Medulla oblongata (tissue), 1 donor: ENCODE measurements around the gene MEGF8.

Experiments
- DNase-seq: peaks from one replicate; pipeline ENCODE4 v3.0.0-alpha.2; 2015; ENCODE audit errors: extremely low spot score

The MEGF8 gene, protein sequence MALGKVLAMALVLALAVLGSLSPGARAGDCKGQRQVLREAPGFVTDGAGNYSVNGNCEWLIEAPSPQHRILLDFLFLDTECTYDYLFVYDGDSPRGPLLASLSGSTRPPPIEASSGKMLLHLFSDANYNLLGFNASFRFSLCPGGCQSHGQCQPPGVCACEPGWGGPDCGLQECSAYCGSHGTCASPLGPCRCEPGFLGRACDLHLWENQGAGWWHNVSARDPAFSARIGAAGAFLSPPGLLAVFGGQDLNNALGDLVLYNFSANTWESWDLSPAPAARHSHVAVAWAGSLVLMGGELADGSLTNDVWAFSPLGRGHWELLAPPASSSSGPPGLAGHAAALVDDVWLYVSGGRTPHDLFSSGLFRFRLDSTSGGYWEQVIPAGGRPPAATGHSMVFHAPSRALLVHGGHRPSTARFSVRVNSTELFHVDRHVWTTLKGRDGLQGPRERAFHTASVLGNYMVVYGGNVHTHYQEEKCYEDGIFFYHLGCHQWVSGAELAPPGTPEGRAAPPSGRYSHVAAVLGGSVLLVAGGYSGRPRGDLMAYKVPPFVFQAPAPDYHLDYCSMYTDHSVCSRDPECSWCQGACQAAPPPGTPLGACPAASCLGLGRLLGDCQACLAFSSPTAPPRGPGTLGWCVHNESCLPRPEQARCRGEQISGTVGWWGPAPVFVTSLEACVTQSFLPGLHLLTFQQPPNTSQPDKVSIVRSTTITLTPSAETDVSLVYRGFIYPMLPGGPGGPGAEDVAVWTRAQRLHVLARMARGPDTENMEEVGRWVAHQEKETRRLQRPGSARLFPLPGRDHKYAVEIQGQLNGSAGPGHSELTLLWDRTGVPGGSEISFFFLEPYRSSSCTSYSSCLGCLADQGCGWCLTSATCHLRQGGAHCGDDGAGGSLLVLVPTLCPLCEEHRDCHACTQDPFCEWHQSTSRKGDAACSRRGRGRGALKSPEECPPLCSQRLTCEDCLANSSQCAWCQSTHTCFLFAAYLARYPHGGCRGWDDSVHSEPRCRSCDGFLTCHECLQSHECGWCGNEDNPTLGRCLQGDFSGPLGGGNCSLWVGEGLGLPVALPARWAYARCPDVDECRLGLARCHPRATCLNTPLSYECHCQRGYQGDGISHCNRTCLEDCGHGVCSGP (N-terminal part only)

GRCh38 chr19:42325308-42325895 lies at the start of gene MEGF8:
Gene MEGF8, plus strand, starts transcription at chr19:42325635. Its CDS starts 609 bp downstream, at chr19:42326244.
- peak; percentile 99 for DNase-seq

DNA sequence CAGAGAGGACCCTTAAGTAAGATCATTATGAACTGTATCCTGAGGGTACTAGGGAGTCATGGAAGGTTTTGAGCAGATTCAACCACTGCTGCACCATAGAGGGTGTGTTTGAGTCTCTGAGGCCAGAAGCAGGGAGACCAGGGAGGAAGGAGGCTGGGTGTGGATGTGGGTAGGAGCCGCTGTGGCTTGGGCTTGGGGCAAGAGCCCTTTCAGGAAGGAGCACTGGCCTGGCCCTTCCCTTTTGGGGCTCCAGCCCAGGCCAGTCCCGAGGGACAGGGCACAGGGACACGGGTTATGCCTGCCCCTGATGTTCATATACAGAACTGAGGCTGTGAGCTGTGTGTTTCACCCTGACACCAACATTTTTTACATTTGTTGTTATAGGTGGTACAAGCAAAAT lies 49.2 kb upstream of the MEGF8 start:
- DNase-seq = no peak

DNA sequence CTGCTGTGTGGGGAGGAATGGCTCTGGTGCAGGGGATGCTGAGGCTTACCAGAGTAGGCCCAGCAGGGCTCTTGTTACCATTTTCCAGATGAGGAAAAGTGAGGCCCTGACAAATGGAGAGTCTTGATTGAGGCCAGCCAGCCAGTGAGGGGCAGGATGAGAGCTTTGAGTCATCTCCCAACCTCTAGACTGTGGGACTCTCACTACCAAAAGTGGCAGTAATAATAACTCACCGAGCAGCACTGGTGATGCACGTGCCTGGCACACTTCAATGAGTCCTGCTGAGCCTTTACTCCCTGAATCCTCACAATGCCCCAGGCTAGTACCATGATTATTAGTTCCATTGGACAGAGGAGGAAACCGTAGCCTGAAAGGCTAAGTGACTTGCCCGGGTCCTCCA lies 48.6 kb upstream of the MEGF8 start:
- no peak for DNase-seq

- DNase-seq = no peak
Observed at GRCh38 chr19:42277821-42278451, 47.5 kb upstream of the MEGF8 start.

DNA sequence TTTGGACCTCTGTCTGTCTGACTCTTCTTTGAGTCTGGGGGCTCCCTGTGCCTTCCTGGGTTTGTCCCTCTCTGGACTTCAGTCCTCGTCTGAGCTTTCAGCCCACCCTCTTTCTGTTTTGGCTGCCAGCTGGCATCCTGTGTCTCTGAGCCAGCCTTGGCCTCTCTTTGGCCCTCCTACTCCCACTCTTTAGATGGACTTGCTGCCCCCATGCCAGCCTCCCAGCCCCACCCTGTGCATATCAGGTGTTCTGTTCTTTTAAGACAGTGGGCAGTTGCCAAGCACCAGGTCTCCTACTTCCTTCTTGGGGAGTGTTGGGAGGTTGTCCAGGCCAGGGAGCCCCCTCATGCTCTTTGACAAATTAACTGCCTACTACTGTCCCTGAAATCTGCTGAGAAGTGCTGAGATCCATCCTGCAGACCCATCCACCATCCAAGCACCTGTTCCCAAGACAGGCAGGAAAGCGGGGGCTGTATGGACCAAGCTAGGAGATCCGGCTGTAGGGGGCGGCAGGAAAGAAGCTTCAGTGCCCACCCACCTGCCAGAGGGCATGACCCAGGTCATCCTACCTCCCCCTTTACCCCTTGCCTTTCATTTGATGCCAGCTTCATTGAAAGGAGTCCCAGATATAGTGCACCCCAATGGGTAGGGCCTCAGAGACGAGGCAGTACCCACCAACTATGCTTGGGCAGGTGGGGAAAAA lies 46.8 kb upstream of the MEGF8 start:
- DNase-seq = no peak

DNA sequence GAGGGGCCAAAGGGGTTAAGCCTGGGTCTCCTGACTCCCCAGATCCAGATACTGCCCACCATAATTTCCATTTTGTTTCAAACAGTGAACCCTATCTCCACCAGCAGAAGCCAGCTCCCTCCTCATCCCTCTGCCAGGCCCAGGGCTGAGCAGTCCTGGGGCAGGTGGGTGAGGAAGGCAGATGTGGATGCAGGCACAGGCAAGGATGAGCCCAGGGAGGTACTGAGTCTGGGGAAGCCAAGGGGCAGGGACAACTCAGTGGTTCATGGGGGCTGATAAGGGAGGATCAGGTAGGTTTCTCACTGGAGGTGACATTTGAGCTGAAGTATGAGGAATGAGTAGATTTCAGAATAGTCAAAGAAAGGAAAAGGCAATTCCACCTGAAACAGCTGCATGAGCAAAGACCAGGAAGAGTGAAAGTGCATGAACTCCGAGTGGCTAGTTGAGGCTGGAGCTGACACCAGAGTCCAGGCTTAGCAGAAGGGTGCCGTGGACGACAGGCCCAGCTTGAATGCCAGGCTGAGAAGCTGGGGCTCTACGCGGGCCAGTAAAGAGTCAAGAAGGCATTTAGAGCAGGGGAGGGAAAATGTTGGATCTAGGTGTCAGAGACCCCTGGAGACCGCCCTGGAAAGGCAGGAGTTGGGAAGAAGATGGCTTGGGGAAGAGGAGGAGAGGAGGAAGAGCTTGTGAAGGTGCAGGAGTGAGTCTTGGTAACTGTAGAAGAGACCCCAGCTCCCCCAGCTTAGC lies 46.1 kb upstream of the MEGF8 start:
- DNase-seq = peak; percentile 74

GRCh38 chr19:42279902-42280814 lies 45.3 kb upstream of the MEGF8 start:
- DNase-seq = peak; percentile 93

GRCh38 chr19:42280815-42281145 lies 44.7 kb upstream of the MEGF8 start:
- DNase-seq = no peak

DNA sequence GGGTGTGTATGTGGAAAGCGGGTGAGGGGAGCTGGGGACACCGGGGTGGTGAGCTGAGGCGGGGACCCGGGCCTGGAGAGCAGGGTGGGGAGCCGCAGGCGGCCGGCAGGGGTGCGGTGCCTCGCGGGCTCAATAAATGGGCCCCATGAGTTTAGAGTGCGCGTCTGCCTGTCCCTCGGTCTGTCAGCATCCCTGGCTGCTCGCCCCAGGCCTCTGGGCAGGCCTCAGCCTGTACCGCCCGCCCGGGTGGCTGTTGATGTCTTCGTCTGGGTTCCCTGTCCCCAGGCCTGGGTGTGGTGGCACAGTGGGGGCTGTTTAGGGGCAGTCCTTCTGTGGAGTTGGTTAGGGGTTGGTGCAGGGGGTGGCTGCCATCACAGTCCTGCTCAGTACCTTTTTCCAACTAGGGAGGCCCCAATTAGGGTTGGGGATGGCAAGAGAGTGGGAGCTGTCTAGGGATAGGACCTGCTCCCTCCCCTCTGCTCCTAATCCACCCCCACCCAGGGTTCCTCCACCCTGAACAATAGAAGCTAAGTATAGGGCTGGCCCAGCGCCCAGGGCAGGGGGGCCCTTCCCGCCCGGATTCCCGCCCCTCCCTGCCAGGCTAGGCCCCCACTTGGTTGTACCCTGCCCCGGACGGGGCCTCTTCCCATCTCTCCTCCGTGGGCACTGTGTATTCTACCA lies 44.1 kb upstream of the MEGF8 start:
- peak; percentile 77 for DNase-seq

DNA sequence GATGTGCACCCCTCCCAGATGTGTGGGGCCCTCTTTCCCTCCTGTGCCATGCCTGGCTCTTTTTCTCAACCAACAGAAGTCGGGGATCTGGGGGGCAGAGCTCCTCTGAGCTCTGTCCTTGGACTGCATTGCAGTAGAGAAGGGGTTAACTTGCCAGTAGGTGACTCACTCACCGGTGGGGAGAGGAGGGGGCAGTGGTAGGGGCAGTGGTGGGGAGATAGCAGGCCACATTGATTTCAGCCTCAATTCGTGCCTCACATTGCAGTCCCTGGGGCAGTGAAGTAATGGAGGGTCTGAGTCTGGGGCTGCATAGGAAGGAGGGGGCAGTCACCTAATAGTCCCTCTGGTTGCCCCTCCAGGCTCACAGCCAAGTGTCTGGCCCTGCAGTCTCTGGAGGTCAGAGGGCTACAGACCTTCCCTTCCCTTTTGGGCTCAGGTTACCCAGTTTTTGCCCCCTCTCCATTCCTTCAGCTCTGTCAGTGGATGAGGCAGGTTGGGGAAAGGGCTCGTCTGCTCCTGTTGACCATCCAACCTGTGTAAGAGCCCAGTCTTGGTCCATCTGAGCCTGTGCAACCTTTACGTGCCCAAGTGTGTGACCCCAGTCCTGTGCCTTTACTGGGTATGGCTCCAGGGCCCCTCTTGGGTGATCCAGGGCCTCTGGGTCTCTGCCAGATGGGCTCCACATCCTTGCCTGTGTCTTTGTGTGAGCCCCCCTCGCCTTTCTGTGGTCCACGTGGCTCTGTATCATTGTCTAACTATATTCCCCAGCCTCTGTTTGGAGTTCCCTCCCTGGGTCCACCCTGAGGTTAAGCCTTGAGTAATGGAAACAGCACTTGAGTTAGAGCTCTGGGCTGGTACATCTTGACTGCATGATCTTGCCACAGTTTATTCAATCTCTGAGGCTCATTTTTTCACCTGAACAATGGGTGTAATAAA lies 43.3 kb upstream of the MEGF8 start:
- DNase-seq = peak; percentile 36

DNA sequence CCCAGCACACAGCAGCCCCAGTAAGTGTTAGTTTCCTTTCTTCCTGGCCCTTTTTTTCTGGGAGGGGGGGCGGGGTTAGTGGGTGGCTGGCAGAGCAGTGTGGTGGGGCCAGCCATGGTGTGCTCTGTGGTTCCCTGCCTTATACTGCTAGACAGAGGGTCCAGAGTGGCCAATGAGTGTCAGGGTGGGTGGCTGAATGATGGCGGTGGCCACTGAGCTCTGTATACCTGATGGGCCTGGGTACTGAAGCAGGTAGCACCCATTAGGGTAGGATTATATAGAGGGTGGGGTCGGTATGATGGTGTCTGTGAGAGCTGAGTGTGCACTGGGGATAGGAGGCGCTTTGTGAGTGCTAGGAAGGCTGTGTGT lies 42.6 kb upstream of the MEGF8 start:
- DNase-seq = no peak

DNA sequence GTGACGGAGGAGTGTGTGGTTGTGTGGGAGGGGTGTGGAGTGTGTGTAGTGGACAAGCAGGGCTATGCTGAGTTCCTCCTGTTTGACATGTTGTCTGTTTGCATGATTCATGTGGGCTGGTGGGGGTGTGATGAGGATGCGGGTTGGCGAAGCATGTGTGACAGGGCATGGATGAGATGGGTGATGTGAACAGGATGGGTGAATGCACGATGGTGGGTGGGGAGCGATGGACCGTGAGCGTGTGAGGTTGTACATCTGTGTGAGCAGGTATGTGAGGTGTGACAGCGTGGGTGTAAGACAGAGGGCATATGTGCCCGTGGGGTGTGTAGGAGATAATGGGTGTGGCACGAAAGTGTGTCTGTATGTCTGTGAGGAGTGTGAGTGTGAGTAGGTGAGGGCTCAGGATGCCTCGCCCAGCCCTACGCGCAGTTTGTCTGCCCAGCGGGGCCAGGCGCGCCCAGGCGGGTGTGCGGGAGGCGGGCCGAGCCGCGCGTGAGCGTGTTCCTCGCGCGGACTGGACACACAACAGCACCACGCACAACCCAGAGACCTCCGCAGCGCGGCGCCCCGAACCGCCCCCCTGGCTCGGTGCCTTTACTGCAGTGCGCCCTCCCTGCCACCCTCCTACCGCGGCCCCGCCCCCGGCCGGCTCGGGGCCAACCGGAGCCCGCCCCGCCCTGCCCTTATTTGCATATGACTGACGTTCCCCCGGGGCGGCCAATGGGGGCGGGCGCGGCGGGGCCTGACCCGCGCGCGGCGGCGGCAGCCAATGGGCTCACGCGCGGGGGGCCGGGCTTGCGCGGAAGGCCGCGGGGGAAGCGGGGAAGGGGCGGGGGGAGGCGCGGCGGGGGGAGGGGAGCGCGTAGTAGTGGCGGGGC lies 42.0 kb upstream of the MEGF8 start:
- peak; percentile 96 for DNase-seq

GRCh38 chr19:42284066-42284501 lies 41.4 kb upstream of the MEGF8 start:
- peak; percentile 81 for DNase-seq

DNA sequence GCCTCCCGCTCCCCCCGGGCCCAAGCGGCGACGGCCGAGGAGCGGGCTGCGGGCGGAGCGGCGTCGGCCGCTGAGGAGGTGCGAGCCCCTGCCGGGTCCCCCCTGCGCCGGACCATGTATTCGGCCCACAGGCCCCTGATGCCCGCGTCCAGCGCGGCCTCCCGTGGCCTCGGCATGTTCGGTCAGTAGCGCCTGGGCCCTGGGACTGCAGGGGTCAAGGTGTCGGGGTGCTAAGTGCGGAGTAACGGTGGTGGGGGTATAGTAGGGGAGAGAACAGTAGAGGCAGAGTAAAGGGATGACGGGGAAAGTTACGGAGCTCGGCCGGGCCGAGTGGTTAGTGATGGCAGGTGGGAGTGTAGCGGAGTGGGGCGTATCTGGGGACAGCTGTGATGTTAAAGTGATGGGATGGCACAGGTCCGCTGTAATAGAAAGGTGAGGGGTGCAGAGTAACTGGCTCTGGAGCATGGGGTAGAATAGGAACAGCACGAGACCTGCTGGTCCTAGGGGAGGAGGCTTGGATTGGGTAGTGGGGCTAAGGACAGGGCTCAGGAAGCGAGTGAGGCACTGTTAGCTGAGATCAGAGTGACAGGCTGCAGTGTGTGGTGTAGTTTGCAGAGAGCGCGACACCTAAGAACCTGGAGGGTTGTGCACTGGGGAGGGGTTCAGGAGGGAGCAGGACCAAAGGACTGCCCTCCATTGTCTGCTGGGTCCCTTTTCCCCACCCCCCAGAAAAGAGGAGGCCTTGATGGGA lies 40.7 kb upstream of the MEGF8 start:
- peak; percentile 27 for DNase-seq

- peak; percentile 17 for DNase-seq
Observed at GRCh38 chr19:42285541-42285941, 39.9 kb upstream of the MEGF8 start.

DNA sequence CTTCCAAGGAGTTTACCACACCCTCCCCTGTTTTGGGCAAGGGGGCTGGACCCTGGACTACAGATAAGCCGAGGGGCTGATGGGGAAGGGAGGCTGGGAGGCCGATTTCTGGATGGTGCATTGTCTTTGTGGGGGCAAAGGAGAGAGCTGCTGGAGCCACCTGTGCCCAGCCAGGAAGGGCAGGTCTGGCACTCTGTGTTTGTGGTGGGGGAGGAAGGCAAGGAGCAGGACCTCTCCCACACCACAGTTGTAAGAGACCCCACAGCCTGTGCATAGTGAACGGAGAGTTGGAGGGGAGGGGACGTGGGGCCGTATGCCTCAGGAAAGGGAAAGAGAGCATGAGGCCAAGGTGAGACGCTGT lies 39.5 kb upstream of the MEGF8 start:
- DNase-seq = no peak
